Measurements from ENCODE around the gene CAVIN2.
"Not testable (repeated sequence)": the region's sequence is repeated elsewhere in the genome, so short reads cannot be mapped to it uniquely, and the experiment has no call there.

The CAVIN2 gene

DNA sequence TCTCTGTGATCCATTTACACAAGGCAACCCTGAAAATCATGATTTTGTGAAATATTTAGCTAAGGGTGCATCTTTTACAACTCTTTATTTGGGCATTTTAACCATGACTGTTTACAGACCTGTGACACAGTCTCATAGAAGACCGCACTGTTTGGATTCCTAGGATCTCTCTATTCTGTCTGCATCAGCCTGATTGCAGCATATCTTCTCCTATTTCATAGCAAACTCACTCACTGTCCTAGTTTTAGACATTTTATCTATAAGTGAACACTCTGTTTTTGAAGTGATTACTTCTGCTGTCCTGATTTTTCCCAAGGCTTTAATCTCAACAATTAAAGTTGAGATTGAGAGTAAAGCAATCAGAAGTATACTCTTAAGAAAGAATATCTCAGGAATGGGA lies 56.2 kb downstream of the CAVIN2 start:
- Histone ChIP-seq H3K9me3 (ENCODE audit: control insufficient read depth, insufficient read depth, low read length) (no peaks in the 10 kb centered on the region), H3K9ac (ENCODE audit: low read depth, low read length) (no peak overlapping the region), H3K27me3 (ENCODE audit: control insufficient read depth, insufficient read depth, low read length) (no peaks in the 10 kb centered on the region), H3K4me1 (ENCODE audit: control insufficient read depth, insufficient read depth, low read length) (peaks cover 5% of the 10 kb centered on the region), H3K4me3 (ENCODE audit: low read depth, low read length) (no peak overlapping the region), H3K36me3 (ENCODE audit: control insufficient read depth, insufficient read depth, low read length) (no peaks in the 10 kb centered on the region)

DNA sequence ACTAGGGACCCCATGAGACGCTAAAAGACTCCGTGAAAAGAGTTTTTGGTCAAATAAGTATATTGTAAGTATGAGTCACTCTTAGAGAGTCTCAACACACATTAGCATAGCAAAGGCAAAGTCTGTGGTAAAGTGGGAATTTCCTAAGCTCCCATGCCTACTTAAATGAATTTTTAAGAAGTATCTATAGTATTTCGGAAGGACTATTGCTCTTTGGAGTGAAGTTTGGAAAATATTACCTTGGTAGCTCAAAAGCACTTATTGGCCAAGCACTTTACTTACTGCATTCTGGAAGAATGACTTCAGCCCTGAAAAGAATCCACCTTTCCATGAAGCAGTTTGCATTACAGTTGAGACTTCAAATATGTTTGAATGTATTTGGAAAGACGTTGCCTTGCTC lies 57.1 kb downstream of the CAVIN2 start:
- Histone ChIP-seq H3K36me3 (ENCODE audit: control insufficient read depth, insufficient read depth, low read length) (no peaks in the 10 kb centered on the region), H3K4me3 (ENCODE audit: low read depth, low read length) (no peak overlapping the region), H3K4me1 (ENCODE audit: control insufficient read depth, insufficient read depth, low read length) (peaks cover 5% of the 10 kb centered on the region), H3K27me3 (ENCODE audit: control insufficient read depth, insufficient read depth, low read length) (no peaks in the 10 kb centered on the region), H3K9ac (ENCODE audit: low read depth, low read length) (no peak overlapping the region), H3K9me3 (ENCODE audit: control insufficient read depth, insufficient read depth, low read length) (no peaks in the 10 kb centered on the region)

DNA sequence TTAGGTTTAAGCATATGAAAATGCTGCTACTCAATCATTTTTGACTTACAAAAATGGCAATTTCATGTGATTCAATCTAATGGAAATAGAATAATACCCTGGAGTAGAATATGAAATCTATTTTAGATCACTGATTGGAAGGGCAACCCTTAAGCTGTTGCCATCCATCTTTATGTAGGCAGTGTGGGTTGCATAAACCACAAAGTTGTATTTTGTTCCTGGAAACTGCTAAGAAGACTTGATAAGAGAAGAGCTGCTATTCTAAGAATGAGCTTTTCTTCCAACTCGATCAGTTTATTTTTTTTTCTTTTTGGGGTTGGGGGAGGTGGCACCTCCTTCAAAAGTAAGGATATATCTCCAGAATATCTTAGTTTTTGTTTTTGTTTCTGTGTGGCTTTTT lies 60.2 kb downstream of the CAVIN2 start:
- no peak overlapping the region for H3K9ac ChIP-seq (ENCODE audit: low read depth, low read length)
- H3K36me3 ChIP-seq (ENCODE audit: control insufficient read depth, insufficient read depth, low read length), result no peaks in the 10 kb centered on the region
- H3K9me3 ChIP-seq (ENCODE audit: control insufficient read depth, insufficient read depth, low read length), result no peaks in the 10 kb centered on the region
- H3K27me3 ChIP-seq (ENCODE audit: control insufficient read depth, insufficient read depth, low read length), result no peaks in the 10 kb centered on the region
- H3K4me1 ChIP-seq (ENCODE audit: control insufficient read depth, insufficient read depth, low read length), result peaks cover 8% of the 10 kb centered on the region
- no peak overlapping the region for H3K4me3 ChIP-seq (ENCODE audit: low read depth, low read length)

DNA sequence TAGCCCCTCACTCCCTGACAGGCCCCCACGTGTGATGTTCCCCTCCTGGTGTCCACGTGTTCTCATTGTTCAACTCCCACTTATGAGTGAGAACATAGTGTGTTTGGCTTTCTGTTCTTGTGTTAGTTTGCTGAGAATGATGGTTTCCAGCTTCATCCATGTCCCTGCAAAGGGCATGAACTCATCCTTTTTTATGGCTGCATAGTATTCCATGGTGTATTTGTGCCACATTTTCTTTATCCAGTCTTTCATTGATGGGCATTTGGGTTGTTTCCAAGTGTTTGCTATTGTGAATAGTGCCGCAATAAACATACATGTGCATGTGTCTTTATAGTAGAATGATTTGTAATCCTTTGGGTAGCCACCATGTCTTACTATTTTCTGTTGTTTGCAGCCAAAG lies 61.2 kb downstream of the CAVIN2 start:
- not testable (repeated sequence) for H3K4me1 ChIP-seq (ENCODE audit: control insufficient read depth, insufficient read depth, low read length); H3K27me3 ChIP-seq (ENCODE audit: control insufficient read depth, insufficient read depth, low read length); H3K9me3 ChIP-seq (ENCODE audit: control insufficient read depth, insufficient read depth, low read length); H3K9ac ChIP-seq (ENCODE audit: low read depth, low read length); H3K36me3 ChIP-seq (ENCODE audit: control insufficient read depth, insufficient read depth, low read length); H3K4me3 ChIP-seq (ENCODE audit: low read depth, low read length)
